Stimulated activated CD4-positive, alpha-beta T cell treated with anti-CD3 and anti-CD28 coated beads, TNF-alpha, amount 100 ng/mL, for 24 hours (primary cell): Measurements from ENCODE around the gene ARHGEF40.
A peak's percentile ranks its signal among the peaks of the same experiment; 100 is the strongest.

Source experiments
- DNase-seq, 3 experiments: peaks; one replicate each; pipeline ENCODE4 v3.0.0-alpha.2; 2020; ENCODE audit warnings: low read depth in 3 of 3

Gene ARHGEF40

GRCh38 chr14:21098076-21098891 lies 28.2 kb downstream of the ARHGEF40 start, which contains the start of gene ZNF219:
ZNF219 (minus strand) TSS chr14:21098655; CDS start chr14:21093591, 5,064 bp downstream.
- peak in 1 of 3 experiments; percentile 40 for DNase-seq

- no peak for DNase-seq
Observed at GRCh38 chr14:21098892-21099595, 28.9 kb downstream of the ARHGEF40 start.

- no peak for DNase-seq
Observed at GRCh38 chr14:21099596-21099985, 29.5 kb downstream of the ARHGEF40 start.

- no peak for DNase-seq
Observed at GRCh38 chr14:21100931-21101330, 30.8 kb downstream of the ARHGEF40 start, which contains the start of gene TMEM253. TMEM253 (plus strand) TSS chr14:21101066; CDS start chr14:21101344, 278 bp downstream.

GRCh38 chr14:21101802-21102413 lies 31.8 kb downstream of the ARHGEF40 start:
- no peak for DNase-seq

GRCh38 chr14:21102521-21103410 lies 32.7 kb downstream of the ARHGEF40 start:
- DNase-seq: no peak

GRCh38 chr14:21103411-21103709 lies 33.3 kb downstream of the ARHGEF40 start:
- no peak for DNase-seq

- peak; percentile 88 to 94 (median 90) for DNase-seq
Observed at GRCh38 chr14:21103710-21104447, 33.8 kb downstream of the ARHGEF40 start.

- peak in 2 of 3 experiments; percentile 35 to 59 for DNase-seq
Observed at GRCh38 chr14:21104448-21105060, 34.5 kb downstream of the ARHGEF40 start.

GRCh38 chr14:21105095-21105494 lies 35.0 kb downstream of the ARHGEF40 start:
- DNase-seq: no peak

GRCh38 chr14:21106176-21106497 lies 36.0 kb downstream of the ARHGEF40 start:
- no peak for DNase-seq

- peak; percentile 50 to 79 (median 68) for DNase-seq
Observed at GRCh38 chr14:21106498-21107282, 36.6 kb downstream of the ARHGEF40 start.

GRCh38 chr14:21107283-21107800 lies 37.2 kb downstream of the ARHGEF40 start:
- DNase-seq: no peak

GRCh38 chr14:21108791-21109190 lies 38.7 kb downstream of the ARHGEF40 start:
- no peak for DNase-seq

GRCh38 chr14:21109377-21110138 lies 39.5 kb downstream of the ARHGEF40 start:
- DNase-seq: peak in 1 of 3 experiments; percentile 26

GRCh38 chr14:21112255-21112654 lies 42.2 kb downstream of the ARHGEF40 start:
- no peak for DNase-seq

GRCh38 chr14:21113369-21113768 lies 43.3 kb downstream of the ARHGEF40 start:
- DNase-seq: no peak

- no peak for DNase-seq
Observed at GRCh38 chr14:21118933-21119332, 48.8 kb downstream of the ARHGEF40 start.

GRCh38 chr14:21120686-21121085 lies 50.6 kb downstream of the ARHGEF40 start:
- no peak for DNase-seq
